GM12878 (cell line): ENCODE data around the gene PIGQ. TPM values are rescaled to one million over a fixed set of nuclear protein-coding genes. Genes with fewer than 3 reads are reported as not detected.

ENCODE experiments used
- ATAC-seq: fragments of 200-7000 bp; cut with Tn5 transposase; 3 replicates; pipeline ENCODE4 v1.9.1; 2020; ENCODE audit warnings: mild to moderate bottlenecking, moderate library complexity
- BruUV-seq: library from RNA; stranded (reverse); fragments of 400-500 nt; replicated peaks from 2 replicates; lab custom pipeline; 2021; lab: Mats Ljungman, UMichigan
- CTCF ChIA-PET: fragments of 300-600 bp; sonication (Branson Sonifier 250); formaldehyde crosslinking; extraction: SDS; loops from one replicate; lab custom pipeline; 2021; ENCODE audit warnings: inconsistent platforms; lab: Yijun Ruan, JAX
- POLR2A ChIA-PET: fragments of 350-600 bp; formaldehyde crosslinking; extraction: SDS; loops from one replicate; lab custom pipeline; 2021; ENCODE audit warnings: inconsistent platforms; lab: Charles Lee
- RAD21 ChIA-PET: fragments of 300-600 bp; sonication (Branson Sonifier 250); formaldehyde crosslinking; loops from one replicate; lab custom pipeline; 2023; ENCODE audit warnings: antibody characterized with exemption; ENCODE audit not compliant: unreplicated experiment; lab: Charles Lee
- SMC1A ChIA-PET: fragments of 300-600 bp; sonication (Branson Sonifier 250); formaldehyde crosslinking; loops from one replicate; lab custom pipeline; 2023; ENCODE audit not compliant: unreplicated experiment, uncharacterized antibody; lab: Charles Lee
- DNase-seq: peaks from one replicate; pipeline ENCODE4 v3.0.0-alpha.2; 2011; ENCODE audit warnings: low read depth, low spot score
- FAIRE-seq: peaks from 3 replicates; lab custom pipeline; 2011; peaks lifted over from hg19 to GRCh38; lab: Jason Lieb, UNC
- H2AFZ ChIP-seq: 2 replicates; pipeline ENCODE4 v1.6.0; 2011; ENCODE audit warnings: low read depth, low read length, control low read depth; ENCODE audit not compliant: control insufficient read depth
- H3K27ac ChIP-seq: 2 replicates; pipeline ENCODE4 v1.5.1; 2011; ENCODE audit warnings: control low read depth; ENCODE audit not compliant: control insufficient read depth, insufficient read depth
- H3K27me3 ChIP-seq, 2 experiments: replicated peaks in 1 of 2; 2 replicates each; pipeline versions ENCODE4 v1.6.0 to v1.6.1; 2011; ENCODE audit warnings: low read length in 1 of 2; ENCODE audit not compliant: control insufficient read depth in 2 of 2, insufficient read depth in 2 of 2
- H3K36me3 ChIP-seq, 2 experiments: 2 replicates each; pipeline ENCODE4 v1.5.1; 2011; ENCODE audit warnings: low read length in 1 of 2; ENCODE audit not compliant: control insufficient read depth in 2 of 2, insufficient read depth in 2 of 2
- H3K4me1 ChIP-seq: 2 replicates; pipeline ENCODE4 v1.6.1; 2011; ENCODE audit warnings: mild to moderate bottlenecking, low read length, moderate library complexity, mixed read lengths; ENCODE audit not compliant: control insufficient read depth, insufficient read depth
- H3K4me2 ChIP-seq: 2 replicates; pipeline ENCODE4 v1.6.0; 2011; ENCODE audit warnings: control low read depth; ENCODE audit not compliant: control insufficient read depth, insufficient read depth
- H3K4me3 ChIP-seq: fragments of 200-600 bp; sonication (generic); 2 replicates; pipeline ENCODE4 v1.5.1; 2016
- H3K79me2 ChIP-seq: 2 replicates; pipeline ENCODE4 v1.6.0; 2011; ENCODE audit warnings: low read length; ENCODE audit not compliant: control insufficient read depth, insufficient read depth
- H3K9ac ChIP-seq: 2 replicates; pipeline ENCODE4 v1.8.0; 2011; ENCODE audit warnings: low read length, control low read depth, mixed read lengths; ENCODE audit not compliant: control insufficient read depth, insufficient read depth
- H3K9me3 ChIP-seq: replicated peaks from 3 replicates; pipeline ENCODE4 v1.5.1; 2011; ENCODE audit warnings: mild to moderate bottlenecking, low read length; ENCODE audit not compliant: control insufficient read depth, insufficient read depth
- H4K20me1 ChIP-seq: 2 replicates; pipeline ENCODE4 v1.6.0; 2011; ENCODE audit not compliant: control insufficient read depth, insufficient read depth
- BCL11A ChIP-seq: IDR thresholded peaks from 2 replicates; pipeline ENCODE4 v1.6.1; 2011; ENCODE audit warnings: low read depth, low read length
- NR2C2 ChIP-seq: IDR thresholded peaks from 2 replicates; pipeline ENCODE4 v1.6.1; 2011; ENCODE audit warnings: borderline replicate concordance, low read depth; ENCODE audit not compliant: control insufficient read depth, insufficient read length
- NRF1 ChIP-seq: conservative IDR thresholded peaks from 2 replicates; pipeline ENCODE4 v1.6.1; 2011; ENCODE audit warnings: mild to moderate bottlenecking, low read depth, low read length, improper control_type of control experiment
- PAX8 ChIP-seq: fragments of 450-650 bp; IDR thresholded peaks from 2 replicates; pipeline ENCODE4 v1.6.1; 2017; ENCODE audit warnings: mild to moderate bottlenecking, moderate library complexity
- RELA ChIP-seq: fragments of 450-650 bp; IDR thresholded peaks from 2 replicates; pipeline ENCODE4 v1.8.0; 2014; ENCODE audit warnings: borderline replicate concordance; ENCODE audit not compliant: partially characterized antibody
- STAT1 ChIP-seq: fragments of 450-650 bp; conservative IDR thresholded peaks from 2 replicates; pipeline ENCODE4 v1.6.1; 2014; ENCODE audit warnings: antibody characterized with exemption, mild to moderate bottlenecking
- TBL1XR1 ChIP-seq: IDR thresholded peaks from 2 replicates; pipeline ENCODE4 v1.6.1; 2012; ENCODE audit warnings: low read depth, low read length, improper control_type of control experiment
- TCF12 ChIP-seq: IDR thresholded peaks from 2 replicates; pipeline ENCODE4 v1.6.1; 2011; ENCODE audit warnings: low read depth, mild to moderate bottlenecking, low read length
- ZNF384 ChIP-seq: IDR thresholded peaks from 2 replicates; pipeline ENCODE4 v1.6.1; 2012; ENCODE audit warnings: low read depth, mild to moderate bottlenecking, low read length, improper control_type of control experiment, borderline replicate concordance
- ZZZ3 ChIP-seq: IDR thresholded peaks from 2 replicates; pipeline ENCODE4 v1.6.1; 2011; ENCODE audit warnings: low read depth; ENCODE audit not compliant: control insufficient read depth, insufficient read length
- WGBS: methylation state at CpG from one replicate; pipeline ENCODE4 v1.1.6; 2016; ENCODE audit warnings: low lambda C conversion rate; ENCODE audit not compliant: insufficient replicate concordance, insufficient coverage; ENCODE audit errors: missing lambda C conversion rate; 5-methylcytosine and 5-hydroxymethylcytosine counted together
- in situ Hi-C: fragments of 300-500 bp; cut with MboI; formaldehyde crosslinking; loops from 9 replicates; pipeline ENCODE4 v1.14.3; 2018; ENCODE audit warnings: mixed read lengths
- intact Hi-C: fragments of 100-400 bp; cut with micrococcal nuclease; formaldehyde crosslinking; loops from one replicate; pipeline ENCODE4 v1.14.2; 2022; ENCODE audit not compliant: unreplicated experiment
- polyA plus RNA-seq, 11 experiments: library from polyadenylated mRNA; depleted of rRNA in 4 of 11; unstranded in 6 of 11; stranded (reverse) in 5 of 11; fragments of >200 nt; fragmentation: Nextera tagmentation in 4 of 11; fragmentation: Illumina TruSeq in 1 of 11; extraction: Ambion mirVana in 4 of 11; extraction: Trizol in 1 of 11; gene quantifications; 1 replicate in 1 of 11; 2 replicates in 10 of 11; pipeline versions ENCODE4 v1.2.1 to v1.2.3, GENCODE V29; 2011 to 2016; ENCODE audit warnings: inconsistent platforms in 2 of 11, missing spikeins in 2 of 11, low read depth in 1 of 11
- total RNA-seq, 4 experiments: library from RNA; depleted of rRNA in 3 of 4; stranded (reverse); fragments of >200 nt in 3 of 4; fragmentation: Illumina TruSeq in 1 of 4; extraction: Trizol in 1 of 4; gene quantifications; 2 replicates each; pipeline versions ENCODE4 v1.2.1 to v1.2.3, GENCODE V29; 2013 to 2021
- TF ChIP-seq, protein P1 (sequence below): IDR thresholded peaks from 2 replicates; pipeline ENCODE4 v1.6.1; 2012; ENCODE audit warnings: low read depth, low read length, improper control_type of control experiment
- TF ChIP-seq, protein P2 (sequence below): fragments of 450-650 bp; IDR thresholded peaks from 2 replicates; pipeline ENCODE4 v1.6.1; 2017; ENCODE audit warnings: mild to moderate bottlenecking
- TF ChIP-seq, protein P3 (sequence below): IDR thresholded peaks from 2 replicates; pipeline ENCODE4 v1.6.1; 2012; ENCODE audit warnings: low read depth, low read length, improper control_type of control experiment

PIGQ gene
- total and polyA plus RNA-seq, 10 of the 15 experiments (the other 5 are each of a cell fraction or from before 2014, with no cell fraction given) = 1.8 to 31.3 (median 17.5) TPM; not detected in 1

DNA sequence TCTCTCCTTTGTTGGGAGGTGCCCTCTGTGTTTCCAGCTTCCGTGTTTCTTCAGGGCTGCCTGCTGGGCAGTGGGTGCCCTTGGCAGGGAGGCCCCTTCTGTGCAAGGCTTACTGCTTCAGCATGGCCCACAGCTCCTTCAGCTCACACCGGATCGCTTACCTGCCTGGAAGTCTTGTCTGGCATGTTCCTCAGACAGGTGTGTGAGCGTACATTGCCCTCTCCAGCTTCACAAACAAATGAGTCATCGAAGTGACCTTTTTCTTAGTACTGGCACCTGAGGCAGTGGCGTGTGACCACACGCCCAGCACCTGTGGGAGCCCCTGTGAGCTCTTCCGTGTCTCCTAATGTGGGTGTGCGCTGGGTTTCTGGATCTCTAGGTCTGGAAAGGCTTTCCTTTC is 23.6 kb downstream of the PIGQ start (continued):
- TF ChIP-seq, protein P1, sequence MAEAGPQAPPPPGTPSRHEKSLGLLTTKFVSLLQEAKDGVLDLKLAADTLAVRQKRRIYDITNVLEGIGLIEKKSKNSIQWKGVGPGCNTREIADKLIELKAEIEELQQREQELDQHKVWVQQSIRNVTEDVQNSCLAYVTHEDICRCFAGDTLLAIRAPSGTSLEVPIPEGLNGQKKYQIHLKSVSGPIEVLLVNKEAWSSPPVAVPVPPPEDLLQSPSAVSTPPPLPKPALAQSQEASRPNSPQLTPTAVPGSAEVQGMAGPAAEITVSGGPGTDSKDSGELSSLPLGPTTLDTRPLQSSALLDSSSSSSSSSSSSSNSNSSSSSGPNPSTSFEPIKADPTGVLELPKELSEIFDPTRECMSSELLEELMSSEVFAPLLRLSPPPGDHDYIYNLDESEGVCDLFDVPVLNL = no peak
- TF ChIP-seq ZNF384 (no peak), BCL11A (no peak), RELA (no peak), NRF1 (no peak), ZZZ3 (no peak), TBL1XR1 (no peak), PAX8 (no peak)

DNA sequence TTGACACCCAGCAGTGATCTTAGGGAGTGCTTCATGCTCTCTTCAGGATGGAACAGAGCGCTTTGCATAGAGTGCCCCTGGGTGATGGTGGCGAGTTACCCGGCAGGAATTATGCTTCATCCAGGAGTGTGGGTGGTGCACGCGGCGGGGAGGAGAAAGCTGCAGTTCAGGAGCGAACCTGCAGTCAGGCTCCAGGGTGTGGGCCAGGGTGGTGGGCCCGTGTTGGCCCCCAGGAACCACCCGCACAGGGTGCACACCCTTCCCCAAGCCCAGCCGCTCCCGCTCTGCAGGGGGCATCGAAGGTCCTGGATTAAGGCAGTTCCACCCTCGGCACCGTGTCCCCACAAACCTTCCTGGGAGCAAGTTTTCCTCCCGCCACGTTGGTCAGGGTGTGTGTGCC is 24.0 kb downstream of the PIGQ start:
- Histone ChIP-seq H3K4me1 (peaks cover 8% of the 10 kb centered on the region), H3K9ac (no peak overlapping the region), H3K4me3 (no peak overlapping the region), H3K27me3 (no peaks in the 10 kb centered on the region), H3K27ac (no peak overlapping the region), H3K36me3 (no peaks in the 10 kb centered on the region), H4K20me1 (no peaks in the 10 kb centered on the region), H2AFZ (no peak overlapping the region), H3K79me2 (peaks cover 11% of the 10 kb centered on the region), H3K9me3 (no peaks in the 10 kb centered on the region), H3K4me2 (no peak overlapping the region)
- WGBS = 72% methylated on average over 16 of the region's 16 CpGs
- no peak for FAIRE-seq
- no peak for DNase-seq
- ChIA-PET SMC1A (no interaction called here), CTCF (no interaction called here), POLR2A (no interaction called here), RAD21 (no interaction called here)
- in situ Hi-C loops = no loop called here
- intact Hi-C loops = no loop called here
- TF ChIP-seq TCF12 = no peak
- TF ChIP-seq, protein P2, sequence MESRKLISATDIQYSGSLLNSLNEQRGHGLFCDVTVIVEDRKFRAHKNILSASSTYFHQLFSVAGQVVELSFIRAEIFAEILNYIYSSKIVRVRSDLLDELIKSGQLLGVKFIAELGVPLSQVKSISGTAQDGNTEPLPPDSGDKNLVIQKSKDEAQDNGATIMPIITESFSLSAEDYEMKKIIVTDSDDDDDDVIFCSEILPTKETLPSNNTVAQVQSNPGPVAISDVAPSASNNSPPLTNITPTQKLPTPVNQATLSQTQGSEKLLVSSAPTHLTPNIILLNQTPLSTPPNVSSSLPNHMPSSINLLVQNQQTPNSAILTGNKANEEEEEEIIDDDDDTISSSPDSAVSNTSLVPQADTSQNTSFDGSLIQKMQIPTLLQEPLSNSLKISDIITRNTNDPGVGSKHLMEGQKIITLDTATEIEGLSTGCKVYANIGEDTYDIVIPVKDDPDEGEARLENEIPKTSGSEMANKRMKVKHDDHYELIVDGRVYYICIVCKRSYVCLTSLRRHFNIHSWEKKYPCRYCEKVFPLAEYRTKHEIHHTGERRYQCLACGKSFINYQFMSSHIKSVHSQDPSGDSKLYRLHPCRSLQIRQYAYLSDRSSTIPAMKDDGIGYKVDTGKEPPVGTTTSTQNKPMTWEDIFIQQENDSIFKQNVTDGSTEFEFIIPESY = no peak
- TF ChIP-seq STAT1 = no peak
- TF ChIP-seq, protein P3, sequence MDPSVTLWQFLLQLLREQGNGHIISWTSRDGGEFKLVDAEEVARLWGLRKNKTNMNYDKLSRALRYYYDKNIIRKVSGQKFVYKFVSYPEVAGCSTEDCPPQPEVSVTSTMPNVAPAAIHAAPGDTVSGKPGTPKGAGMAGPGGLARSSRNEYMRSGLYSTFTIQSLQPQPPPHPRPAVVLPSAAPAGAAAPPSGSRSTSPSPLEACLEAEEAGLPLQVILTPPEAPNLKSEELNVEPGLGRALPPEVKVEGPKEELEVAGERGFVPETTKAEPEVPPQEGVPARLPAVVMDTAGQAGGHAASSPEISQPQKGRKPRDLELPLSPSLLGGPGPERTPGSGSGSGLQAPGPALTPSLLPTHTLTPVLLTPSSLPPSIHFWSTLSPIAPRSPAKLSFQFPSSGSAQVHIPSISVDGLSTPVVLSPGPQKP = no peak
- TF ChIP-seq NR2C2 = no peak
- no peak for ATAC-seq
- BruUV-seq = no TSS peak
